T-helper 1 cell (primary cell): Measurements from ENCODE around the gene USP20.
A peak's percentile ranks its signal among the peaks of the same experiment; 100 is the strongest.
"Not testable (repeated sequence)": the region's sequence is repeated elsewhere in the genome, so short reads cannot be mapped to it uniquely, and the experiment has no call there.

Experiments used
- DNase-seq, 5 donors: peaks; one replicate each; pipeline ENCODE4 v3.0.0-alpha.2; 2012 to 2020

Gene USP20

GRCh38 chr9:129890718-129891299 lies 55.6 kb downstream of the USP20 start:
- not testable (repeated sequence) for DNase-seq

- DNase-seq, result peak in 1 of 5 donors; percentile 44
Measured at GRCh38 chr9:129891569-129891968, 56.3 kb downstream of the USP20 start.

GRCh38 chr9:129894120-129894823 lies 59.0 kb downstream of the USP20 start:
- DNase-seq, result peak in 2 of 5 donors; percentile 36 to 72

- peak in 4 of 5 donors; percentile 43 to 70 (median 49) for DNase-seq
Measured at GRCh38 chr9:129895376-129896268, 60.4 kb downstream of the USP20 start.

- DNase-seq, result no peak
Measured at GRCh38 chr9:129897263-129897662, 62.0 kb downstream of the USP20 start.

- DNase-seq, result no peak
Measured at GRCh38 chr9:129898185-129898584, 62.9 kb downstream of the USP20 start.

- no peak for DNase-seq
Measured at GRCh38 chr9:129899620-129900019, 64.4 kb downstream of the USP20 start.

- DNase-seq, result no peak
Measured at GRCh38 chr9:129900263-129901027, 65.2 kb downstream of the USP20 start.

- DNase-seq, result no peak
Measured at GRCh38 chr9:129901993-129902739, 66.9 kb downstream of the USP20 start.

GRCh38 chr9:129902740-129903134 lies 67.5 kb downstream of the USP20 start:
- DNase-seq, result no peak

- DNase-seq, result no peak
Measured at GRCh38 chr9:129904734-129905133, 69.5 kb downstream of the USP20 start.

GRCh38 chr9:129906298-129906697 lies 71.0 kb downstream of the USP20 start:
- DNase-seq, result no peak

GRCh38 chr9:129907201-129907600 lies 71.9 kb downstream of the USP20 start:
- no peak for DNase-seq

GRCh38 chr9:129908906-129909305 lies 73.6 kb downstream of the USP20 start:
- no peak for DNase-seq

- DNase-seq, result no peak
Measured at GRCh38 chr9:129909851-129910250, 74.6 kb downstream of the USP20 start.

GRCh38 chr9:129910628-129911567 lies 75.6 kb downstream of the USP20 start:
- DNase-seq, result no peak

GRCh38 chr9:129914051-129914450 lies 78.8 kb downstream of the USP20 start:
- no peak for DNase-seq

- no peak for DNase-seq
Measured at GRCh38 chr9:129916707-129917106, 81.4 kb downstream of the USP20 start.

- DNase-seq, result no peak
Measured at GRCh38 chr9:129918296-129918950, 83.2 kb downstream of the USP20 start.

- DNase-seq, result no peak
Measured at GRCh38 chr9:129919277-129919676, 84.0 kb downstream of the USP20 start.
